ENCODE data around the gene HMGA1. TPM values are rescaled to one million over a fixed set of nuclear protein-coding genes. Genes with fewer than 3 reads are reported as not detected.

HMGA1 gene
- total RNA-seq, 1 donor from 2014 or later, result 3.1 TPM

DNA sequence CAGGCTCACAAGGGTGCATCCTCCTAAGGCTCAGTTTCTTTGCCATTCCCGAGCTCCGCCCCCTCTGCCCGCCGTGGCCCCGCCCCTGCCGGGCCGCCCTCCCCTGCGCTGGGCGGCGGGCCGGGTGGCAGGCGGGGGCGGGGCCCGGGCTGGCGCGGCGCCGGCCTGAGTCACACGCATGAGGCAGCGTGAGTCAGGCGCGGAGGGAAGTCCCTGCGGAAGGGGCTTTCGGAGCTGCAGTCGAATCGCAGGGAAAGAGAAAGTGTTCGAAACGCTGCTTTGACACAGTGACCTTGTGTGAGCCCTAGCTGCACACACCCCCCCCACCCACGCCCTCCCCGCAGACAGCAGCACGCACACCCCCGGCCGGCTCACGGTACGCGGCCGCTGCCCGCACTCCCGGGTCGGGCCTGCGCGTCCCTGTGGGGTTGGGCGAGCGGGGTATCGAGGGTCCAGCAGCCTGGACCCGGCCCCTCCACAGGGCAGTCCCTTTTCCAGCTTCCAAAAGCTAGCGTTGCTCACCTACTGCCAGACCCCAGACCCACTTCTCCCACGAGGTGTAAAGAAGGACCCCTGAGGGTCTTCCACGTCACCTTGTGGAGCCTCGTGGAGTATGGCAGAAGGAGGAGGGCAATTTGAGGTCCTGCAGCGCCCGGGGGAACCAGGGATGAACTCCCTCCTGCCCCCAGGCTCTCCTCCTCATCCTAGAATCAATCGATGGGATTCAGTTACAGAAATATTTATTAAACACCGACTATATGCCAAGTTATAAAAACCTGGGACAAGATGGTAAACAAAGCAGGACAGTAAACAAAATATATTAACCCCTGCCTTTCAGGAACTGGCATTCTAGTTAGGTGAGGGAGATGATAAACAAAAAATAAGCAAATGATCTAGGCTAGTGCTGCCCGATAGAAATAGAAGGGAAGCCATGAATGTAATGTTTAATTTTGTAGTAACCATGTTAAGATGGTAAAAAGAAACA, 12.4 kb upstream of the HMGA1 start:
- peak; percentile 94 for DNase-seq (ENCODE audit: low spot score)

DNA sequence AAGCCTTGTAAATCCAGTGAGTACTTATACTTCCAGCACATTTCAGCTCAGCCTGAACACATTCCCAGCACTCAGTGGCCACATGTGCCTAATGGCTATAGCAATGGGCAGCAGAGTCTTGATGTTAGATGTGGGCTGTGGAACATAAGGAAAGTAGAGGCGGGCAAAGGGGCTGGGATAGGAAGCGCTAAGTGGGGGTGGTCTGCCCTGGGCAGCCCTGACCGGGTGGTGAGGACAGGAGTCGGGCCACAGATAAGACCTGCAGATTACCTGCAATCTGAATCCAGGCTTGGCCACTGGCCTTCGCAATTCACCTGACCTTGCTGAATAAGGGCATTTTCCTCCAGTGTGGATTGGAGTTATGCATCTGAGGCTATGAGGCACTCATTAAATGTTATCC, 11.1 kb upstream of the HMGA1 start:
- DNase-seq (ENCODE audit: low spot score), result no peak

DNA sequence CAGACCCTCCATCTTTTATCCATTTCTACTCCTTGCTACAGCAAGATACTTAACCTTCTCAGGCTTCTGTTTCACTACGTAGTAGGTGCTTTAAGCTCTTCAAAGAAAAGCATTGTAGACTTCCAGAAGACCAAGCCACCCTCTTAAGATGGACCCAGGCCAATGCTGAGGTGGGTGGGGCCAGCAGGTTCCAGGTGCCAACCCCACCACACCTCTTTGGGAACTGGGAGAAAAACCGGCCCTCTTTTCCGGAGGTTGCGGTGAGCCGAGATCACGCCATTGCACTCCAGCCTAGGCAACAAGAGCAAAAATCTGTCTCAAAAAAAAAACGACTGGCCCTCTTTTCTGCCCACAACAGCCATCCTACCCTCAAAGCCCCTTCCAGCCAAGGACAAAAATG, 10.6 kb upstream of the HMGA1 start:
- no peak for DNase-seq (ENCODE audit: low spot score)

DNA sequence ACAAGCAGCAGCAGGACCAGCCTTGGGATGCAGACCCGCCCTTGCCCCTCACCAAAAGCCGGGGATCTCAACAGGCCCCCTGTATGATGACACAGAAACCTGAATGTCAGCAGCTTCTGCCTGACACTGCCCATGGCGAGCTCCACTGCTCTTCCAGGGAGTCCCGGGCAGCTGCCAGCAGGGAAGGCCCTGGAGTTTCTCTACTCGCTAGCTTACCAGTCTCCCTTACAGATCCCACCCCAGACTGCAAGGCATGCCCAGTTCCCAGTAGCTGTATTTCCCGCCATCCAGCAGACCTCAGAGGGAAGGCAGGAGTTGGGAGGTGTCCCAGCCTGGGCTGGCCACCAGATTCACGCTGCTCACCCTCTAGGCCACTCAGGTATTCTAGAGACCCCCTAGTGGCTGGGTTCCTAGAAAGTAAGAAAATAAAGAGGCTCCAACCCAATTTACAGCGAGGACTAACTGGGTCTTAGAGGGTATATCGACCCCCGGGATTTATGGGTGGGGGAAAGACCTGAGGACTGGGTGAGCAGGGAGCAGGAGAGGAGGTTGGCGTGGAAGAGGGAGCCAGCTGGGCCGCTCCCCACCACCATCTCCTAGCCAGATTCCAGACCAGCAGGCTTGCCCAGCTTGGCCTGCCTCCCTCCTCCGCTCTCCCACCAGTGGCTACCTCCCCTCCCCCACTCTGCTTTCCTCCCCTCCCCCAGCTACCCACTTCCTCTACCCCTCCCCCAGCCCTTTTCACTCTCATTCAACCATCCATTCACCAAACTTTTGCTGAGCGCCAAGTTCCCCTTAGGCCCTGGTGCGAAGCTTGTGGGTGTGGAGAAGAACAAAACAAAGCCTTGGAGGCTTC, 9.7 kb upstream of the HMGA1 start:
- no peak for DNase-seq (ENCODE audit: low spot score)

DNA sequence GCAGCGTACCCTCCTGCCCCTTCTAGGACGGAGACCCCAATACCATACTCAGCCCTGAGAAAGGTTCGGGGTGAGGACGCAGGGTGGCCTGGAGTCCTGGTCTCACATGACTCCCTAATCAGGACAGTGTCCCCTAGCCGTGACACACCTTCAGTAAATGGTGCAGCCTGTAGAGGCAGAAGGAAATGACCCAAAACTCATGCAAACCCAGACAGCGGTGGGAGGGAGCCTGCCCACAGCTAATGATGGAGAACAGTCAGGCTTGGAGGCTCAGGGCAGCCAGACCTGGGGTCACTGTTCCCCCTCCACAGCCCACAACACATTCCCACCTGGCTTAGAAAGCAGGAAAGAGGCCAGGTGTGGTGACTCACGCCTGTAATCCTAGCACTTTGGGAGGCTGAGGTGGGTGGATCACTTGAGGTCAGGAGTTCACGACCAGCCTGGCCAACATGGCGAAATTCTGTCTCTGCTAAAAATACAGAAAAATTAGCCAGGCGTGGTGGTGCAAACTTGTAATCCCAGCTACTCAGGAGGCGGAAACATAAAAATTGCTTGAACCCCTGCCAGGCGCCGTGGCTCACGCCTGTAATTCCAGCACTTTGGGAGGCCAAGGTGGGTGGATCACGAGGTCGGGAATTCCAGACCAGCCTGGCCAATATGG, 8.8 kb upstream of the HMGA1 start:
- no peak for DNase-seq (ENCODE audit: low spot score)

DNA sequence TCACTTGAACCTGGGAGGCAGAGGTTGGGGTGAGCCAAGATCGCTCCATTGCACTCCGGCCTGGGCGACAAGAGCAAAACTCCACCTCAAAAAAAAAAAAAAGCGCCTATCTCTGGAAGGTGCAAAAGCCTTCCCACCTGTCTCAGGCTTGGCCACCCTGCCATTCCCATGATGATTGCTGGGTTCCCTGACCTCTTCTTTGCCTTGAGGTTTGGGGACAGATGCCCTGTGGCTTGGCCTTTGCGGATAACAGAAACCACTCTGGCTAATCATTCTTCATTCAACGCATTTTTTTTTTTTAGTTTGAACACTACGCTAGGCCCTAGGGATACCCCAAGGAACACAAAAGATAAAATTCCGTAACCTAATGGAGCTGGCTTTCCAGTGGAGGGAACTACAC, 6.8 kb upstream of the HMGA1 start:
- DNase-seq (ENCODE audit: low spot score), result no peak

DNA sequence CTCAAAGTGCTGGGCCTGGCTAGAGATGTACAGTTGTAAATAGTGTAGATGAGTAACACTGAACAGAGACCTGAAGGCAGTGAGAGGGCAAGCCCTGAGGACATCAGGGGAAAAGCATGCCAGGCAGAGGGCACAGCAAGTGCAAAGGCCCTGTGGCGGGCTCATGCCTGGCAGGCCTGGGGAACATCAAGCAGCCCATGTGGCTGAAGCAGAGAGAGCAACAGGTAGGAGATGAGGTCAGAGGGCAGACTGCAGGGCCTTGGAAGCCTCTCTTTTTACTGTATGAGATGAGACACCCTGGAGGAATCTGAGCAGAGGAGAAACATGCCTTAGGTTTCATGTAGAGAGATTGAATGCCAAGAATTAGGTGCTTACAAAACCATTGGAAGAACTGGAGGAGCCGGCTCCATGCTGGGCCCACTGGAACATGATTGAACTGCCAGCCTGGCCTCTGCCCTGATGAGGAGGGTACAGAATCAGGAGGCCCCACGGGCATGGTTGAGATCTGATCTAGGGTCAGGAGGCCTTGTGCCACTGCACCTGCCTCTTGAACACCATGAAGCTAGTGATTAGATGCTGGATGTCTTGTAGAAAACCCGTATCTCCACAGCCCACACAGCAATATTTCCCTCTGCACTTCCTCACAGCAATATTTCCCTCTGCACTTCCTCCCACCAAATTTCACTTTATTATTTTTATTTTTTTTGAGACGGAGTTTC, 5.9 kb upstream of the HMGA1 start:
- no peak for DNase-seq (ENCODE audit: low spot score)

DNA sequence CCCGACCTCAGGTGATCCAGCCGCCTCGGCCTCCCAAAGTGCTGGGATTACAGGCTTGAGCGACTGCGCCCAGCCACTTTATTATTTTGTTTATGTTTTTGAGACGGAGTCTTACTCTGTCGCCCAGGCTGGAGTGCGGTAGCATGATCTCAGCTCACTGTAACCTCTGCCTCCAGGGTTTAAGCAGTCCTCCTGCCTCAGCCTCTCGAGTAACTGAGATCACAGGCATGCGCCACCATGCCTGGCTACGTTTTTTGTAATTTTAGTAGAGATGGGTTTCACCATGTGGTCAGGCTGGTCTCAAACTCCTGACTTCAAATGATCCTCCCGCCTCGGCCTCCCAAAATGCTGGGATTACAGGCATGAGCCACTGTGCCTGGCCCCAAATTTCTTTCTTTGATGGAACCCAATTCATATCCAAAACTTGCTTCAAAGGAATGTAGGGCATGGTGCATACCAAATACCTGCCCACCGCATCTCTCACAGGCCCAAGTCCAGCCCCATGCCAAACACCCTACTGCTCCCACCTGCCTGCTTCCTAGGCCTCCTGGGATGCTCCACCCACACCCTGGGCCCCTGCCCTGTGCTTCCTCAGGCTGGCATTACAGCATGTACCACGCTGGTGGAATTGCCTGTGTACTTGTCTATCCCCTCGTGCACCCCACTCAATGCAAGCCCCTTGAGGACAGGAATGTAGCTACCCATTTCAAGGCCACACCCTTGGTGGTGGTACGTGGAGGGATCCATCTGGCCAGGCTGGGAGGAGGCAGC, 4.9 kb upstream of the HMGA1 start:
- DNase-seq (ENCODE audit: low spot score), result no peak

DNA sequence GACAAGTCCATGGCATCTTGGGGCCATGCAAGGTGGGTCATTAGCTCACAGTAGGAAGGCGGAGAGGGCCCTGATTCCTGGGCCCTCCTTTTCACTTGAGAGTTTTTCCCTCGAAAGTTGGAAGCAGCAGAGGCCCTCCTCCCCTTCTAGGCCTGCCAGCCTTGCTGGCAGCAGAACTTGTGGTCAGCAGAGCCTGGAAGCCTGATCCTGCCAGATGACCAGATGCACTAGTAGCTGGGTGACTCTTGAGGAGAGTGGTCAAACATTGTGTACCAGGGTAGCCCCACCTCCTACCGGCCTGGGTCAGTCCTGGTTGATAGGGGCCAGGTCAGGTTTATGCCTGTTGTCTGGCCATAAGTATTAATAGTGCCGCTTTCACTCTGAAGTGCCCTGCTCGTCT, 3.8 kb upstream of the HMGA1 start:
- no peak for DNase-seq (ENCODE audit: low spot score)

DNA sequence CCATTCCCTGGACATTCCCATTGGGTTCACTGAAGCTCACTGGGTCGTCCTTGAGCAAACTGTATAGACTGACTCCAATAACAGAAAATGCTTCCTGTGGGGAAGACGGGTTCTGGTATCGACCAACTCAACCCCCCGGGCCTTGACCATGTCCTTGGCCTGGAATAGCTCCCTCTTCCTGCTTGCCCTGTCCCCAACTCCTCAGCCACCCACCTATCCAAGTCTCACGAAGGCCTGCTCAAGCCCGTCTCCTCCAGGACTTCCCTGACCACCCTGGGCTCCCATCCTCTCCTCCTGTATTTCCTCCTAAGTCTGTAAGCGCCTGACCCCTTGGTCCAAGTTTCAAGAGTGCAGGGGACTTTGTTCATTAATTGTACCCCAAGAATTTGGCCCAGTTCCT, 2.8 kb upstream of the HMGA1 start:
- DNase-seq (ENCODE audit: low spot score), result no peak

DNA sequence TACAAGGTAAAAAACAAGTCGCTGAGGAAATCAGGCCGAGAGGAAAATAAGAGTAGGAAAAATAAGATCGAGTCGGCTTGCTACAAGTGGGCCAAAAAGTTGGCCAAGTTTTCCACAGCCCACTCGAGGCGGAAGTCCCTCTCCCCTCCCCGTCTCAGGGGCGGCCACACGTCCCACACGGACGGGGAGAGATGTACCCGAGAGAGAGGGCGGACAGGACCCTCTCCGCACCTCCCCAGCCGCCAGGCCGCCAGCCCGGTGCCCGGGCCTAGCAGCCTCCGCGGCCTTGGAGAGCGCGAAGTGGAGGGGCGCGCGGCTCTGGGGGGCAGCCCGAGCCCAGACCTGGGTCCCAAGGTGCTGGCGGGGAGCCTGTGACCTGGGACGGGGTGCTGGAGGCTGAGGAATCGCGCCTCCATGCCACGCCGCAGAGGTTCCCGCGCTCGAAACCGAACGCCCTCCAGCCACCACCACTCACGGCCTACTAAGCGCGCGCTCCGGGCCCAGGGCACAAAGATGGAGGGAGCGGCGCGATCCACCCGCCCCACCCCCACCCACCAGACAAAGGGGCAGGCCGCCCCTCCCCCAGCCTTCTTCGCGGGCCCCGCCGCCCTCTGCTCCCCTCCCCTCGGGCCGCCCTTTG, 1.9 kb upstream of the HMGA1 start:
- no peak for DNase-seq (ENCODE audit: low spot score)

DNA sequence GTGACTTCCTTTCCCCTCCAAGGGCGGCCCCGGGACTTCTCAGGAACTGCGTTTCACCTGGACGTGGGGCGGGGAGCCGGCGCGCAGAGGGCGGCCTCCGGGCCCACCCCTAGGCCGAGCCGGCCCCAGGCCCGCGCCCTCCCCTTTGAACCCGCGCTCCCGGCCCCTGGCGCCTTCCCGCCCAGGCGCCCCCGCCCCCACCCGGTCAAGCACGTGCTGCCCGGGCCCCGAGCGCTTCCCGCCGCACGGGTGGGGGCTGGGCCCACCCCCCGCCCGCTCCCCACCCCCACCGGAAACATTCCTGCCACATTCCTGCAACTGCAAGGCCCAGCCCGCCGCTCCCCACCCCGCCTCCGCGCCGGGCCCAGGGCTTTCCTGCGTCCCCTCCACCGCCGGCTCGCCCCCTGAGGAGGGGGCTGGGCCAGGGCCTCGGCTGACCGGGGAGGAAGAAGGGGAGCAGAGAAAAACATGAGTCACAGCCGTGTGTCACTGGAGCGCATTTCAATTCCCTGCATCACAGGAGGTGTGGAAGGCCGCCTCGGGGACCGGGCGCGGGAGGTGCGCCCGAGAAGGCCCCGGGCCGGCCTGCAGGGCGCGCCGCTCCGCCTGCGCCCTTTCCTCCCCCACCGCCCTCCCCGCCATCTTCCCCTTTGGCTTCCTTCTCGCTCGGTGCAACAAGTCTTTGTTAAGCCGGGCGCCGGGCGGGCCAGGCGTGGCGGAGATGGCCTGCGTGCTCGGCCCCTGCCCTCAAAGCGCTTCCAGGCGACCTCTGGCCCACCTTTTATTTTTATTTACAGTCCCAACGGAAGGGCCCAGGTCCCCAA, 1.2 kb upstream of the HMGA1 start:
- DNase-seq (ENCODE audit: low spot score), result peak; percentile 63

DNA sequence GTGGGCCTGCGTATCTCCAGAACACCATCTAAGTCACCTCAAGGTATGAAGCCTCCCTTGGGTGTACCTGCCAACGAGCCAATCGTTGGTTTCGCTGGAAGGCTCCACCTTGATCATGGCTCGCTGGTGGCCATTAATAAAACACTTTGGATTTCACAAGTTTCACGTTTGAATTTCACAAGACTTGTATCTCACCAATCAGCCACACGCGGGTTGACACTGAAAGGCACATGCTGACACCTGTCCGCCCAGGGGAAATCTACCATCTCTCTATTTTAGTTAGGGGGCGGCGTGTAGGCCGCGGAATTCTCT, 586 bp upstream of the HMGA1 start:
- no peak for DNase-seq (ENCODE audit: low spot score)

DNA sequence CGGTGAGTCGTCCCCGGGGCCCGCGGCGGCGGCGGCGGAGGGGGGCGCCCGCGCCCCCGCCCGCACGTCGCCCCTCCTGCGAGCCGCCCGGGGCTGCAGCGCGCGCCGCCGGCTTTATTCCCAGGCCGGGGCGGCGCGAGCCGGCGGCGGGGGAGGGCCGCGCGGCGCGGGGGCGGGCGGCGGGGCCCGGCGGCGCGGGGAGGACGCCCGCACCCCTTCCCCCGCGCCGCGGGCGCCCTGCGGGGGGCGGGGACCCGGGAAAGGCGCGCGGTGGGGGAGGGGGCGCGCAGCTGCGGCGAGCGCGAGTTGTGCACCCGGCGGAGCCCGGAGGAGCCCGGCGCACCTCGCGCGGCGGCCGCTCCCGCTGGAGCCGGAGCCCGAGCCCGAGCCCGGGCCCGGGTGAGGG, 646 bp downstream of the HMGA1 start:
- no peak for DNase-seq (ENCODE audit: low spot score)

DNA sequence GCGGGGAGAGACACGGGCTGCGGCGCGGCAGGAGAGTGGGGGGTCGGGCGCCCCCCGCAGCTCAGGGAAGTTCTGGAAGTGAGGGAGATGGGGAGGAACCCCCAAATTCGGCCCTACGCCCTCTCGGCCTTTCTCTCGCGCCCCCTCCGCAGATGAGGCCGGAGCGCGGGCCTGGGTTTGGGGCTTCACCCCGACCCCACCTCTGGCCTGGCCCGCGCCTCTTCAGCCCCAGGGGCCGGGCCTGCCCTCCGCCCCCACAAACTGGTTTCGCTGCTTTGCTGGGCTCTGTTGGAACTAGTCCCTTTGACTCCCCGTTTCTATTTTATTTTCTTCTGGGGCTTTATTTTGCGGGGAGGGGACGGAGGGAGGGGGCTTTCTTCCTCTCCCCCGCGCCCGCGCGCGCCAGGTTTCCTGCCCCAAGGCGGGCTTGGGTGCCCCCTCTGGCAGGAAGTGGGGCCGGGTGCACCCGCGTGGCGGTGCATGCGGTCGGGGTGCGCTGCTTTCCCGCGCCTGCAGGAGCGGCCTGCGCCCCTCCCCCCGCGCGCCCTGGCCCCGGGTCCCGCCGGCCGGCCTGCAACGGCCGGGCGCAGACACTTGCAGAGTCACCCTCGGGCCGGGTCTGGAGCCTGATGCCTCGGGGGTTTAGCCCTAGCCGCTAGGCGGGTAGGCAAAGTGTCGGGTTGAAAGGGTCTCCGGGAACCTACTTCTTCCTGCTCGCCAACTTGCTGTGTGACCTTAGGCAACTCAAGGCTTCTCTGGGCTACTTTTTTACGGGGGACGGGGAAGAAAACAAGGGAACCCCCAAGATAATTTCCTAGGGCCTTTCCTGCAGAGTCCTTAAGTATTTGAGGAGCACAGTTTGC, 1.3 kb downstream of the HMGA1 start:
- DNase-seq (ENCODE audit: low spot score), result no peak

DNA sequence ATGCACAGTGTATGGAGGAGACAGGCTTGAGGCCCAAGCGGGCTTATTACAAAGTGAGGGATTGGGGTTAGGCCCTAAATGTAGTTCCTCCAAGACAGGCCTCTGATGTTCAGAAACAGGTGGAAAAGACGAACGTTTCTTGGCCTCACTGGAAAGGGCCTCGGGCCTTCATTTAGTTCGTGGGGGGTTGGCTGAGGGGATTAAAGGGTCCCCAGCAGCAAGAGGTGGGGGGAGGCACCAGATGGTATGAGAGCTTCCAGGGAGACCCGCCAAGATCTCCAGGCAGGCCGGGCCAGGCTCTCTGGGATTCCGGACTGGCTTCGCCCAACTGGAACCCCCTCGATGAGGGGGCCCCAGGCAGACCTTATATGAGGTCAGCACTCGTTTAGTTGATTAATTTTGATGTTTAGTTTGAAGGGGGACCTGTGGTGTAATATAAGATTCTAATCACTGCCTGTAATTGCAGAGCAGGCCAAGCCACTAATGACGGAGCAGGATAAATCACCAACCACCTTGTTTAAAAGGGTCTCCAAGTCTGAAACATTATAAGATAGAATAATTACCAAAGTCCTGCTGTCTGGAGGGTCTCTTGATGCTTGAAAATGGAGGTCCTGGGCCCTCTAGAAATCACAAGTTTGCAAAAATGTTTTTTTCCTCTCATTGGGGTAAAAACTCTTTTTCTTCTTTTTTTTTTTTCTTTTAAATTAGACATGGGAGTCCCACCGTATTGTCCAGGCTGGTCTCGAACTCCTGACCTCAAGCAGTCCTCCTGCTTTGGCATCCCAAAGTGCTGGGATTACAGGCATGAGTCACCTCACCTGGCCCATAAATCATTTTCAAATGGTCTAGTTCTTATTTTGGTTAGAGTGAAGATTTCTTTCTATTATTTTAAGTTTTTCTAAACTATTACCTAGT, 2.2 kb downstream of the HMGA1 start:
- DNase-seq (ENCODE audit: low spot score), result no peak

DNA sequence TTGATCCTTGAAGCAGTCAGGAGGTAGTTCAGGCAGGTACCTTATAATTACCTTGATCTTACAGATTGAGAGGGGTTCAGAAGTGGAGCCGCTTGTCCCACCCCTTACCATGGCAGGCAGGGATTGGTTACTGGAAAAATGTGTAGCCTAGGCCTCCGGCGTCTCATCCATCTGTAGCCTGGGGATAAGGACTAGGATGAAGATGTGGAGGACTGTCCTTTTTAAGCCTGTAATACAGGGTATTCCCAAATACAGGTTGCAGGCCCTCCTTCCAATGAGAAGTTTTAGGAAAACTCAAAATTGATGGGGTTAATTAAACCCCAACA, 2.8 kb downstream of the HMGA1 start:
- no peak for DNase-seq (ENCODE audit: low spot score)

DNA sequence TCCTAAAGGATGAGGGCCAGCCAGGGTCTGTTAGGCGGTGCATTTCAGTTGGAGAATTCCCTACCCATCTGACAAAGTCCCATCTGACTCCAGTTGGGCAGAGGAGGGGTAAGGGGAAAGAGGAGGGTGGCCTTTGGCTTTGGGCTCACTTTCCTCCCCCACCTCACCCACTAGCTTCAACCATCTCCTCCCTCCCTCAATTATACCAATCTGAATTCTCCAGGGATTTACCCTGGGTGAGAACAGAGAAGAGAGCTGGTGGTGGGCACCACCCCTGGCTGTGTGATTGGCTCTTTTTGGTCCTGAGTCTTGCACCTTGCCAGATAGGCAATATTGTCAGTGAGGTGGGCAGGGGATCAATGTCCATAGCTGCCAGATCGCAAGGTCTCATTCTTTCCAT, 3.2 kb downstream of the HMGA1 start:
- DNase-seq (ENCODE audit: low spot score), result no peak

Data from umbilical cord (tissue), 2 donors.